GM19025 (cell line): Measurements from ENCODE around the gene NME8.
"Not testable (repeated sequence)": the region's sequence is repeated elsewhere in the genome, so short reads cannot be mapped to it uniquely, and the experiment has no call there.

Source experiments
- ATAC-seq: cut with Tn5 transposase; IDR thresholded peaks from one replicate; pipeline ENCODE4 v1.9.1; 2021; ENCODE audit warnings: mild to moderate bottlenecking, low read depth, moderate library complexity; ENCODE audit not compliant: unreplicated experiment

NME8 gene, protein sequence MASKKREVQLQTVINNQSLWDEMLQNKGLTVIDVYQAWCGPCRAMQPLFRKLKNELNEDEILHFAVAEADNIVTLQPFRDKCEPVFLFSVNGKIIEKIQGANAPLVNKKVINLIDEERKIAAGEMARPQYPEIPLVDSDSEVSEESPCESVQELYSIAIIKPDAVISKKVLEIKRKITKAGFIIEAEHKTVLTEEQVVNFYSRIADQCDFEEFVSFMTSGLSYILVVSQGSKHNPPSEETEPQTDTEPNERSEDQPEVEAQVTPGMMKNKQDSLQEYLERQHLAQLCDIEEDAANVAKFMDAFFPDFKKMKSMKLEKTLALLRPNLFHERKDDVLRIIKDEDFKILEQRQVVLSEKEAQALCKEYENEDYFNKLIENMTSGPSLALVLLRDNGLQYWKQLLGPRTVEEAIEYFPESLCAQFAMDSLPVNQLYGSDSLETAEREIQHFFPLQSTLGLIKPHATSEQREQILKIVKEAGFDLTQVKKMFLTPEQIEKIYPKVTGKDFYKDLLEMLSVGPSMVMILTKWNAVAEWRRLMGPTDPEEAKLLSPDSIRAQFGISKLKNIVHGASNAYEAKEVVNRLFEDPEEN

DNA sequence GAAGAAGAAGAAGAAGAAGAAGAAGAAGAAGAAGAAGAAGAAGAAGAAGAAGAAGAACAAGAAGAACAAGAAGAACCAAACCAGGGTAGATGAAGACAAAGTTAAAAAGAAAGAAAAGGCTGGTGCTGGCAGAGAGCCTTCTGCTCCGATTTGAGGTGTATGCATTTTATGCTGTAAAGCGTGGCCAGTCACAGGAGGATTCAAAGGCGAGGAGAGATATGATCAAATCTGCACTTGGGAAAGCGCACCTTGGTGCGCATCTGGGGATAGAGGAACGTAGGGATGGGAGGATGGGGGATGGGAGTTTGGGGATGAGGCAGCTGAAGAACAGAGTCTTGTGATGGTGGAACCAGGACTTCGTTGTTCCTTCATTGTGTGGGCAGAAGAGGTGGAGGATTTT lies at the start of gene NME8:
Gene NME8 (plus strand): TSS at position 301 of the 400 bp plus-strand sequence. CDS start 1,670 bp downstream, outside the sequence.
- no peak for ATAC-seq

DNA sequence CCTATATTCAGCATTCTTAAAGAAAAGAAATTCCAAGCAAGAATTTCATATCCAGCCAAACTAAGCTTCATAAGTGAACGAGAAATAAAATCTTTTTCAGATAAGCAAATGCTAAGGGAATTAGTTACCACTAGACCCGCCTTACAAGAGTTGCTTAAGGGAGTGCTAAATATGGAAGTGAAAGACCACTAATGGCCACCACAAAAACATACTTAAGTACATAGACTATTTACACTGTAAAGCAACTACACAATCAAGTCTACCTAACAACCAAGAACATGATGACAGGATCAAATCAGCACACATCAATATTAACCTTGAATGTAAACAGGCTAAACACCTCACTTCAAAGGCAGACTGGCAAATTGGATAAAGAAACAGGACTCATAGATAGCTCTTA lies 42.2 kb upstream of the NME8 start:
- no peak for ATAC-seq

DNA sequence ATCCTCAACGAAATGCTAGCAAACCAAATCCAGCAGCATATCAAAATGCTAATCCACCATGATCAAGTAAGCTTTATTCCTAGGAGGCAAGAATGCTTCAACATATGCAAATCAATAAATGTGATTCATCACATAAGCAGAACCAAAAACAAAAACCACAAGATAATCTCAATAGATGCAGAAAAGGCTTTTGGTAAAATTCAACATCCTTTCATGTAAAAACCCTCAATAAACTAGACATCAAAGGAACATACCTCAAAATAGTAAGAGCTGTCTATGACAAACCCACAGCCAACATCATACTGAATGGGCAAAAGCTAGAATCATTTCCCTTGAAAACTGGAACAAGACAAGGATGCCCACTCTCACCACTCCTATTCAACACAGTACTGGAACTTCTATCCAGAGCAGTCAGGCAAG lies 36.2 kb upstream of the NME8 start:
- ATAC-seq: not testable (repeated sequence)

DNA sequence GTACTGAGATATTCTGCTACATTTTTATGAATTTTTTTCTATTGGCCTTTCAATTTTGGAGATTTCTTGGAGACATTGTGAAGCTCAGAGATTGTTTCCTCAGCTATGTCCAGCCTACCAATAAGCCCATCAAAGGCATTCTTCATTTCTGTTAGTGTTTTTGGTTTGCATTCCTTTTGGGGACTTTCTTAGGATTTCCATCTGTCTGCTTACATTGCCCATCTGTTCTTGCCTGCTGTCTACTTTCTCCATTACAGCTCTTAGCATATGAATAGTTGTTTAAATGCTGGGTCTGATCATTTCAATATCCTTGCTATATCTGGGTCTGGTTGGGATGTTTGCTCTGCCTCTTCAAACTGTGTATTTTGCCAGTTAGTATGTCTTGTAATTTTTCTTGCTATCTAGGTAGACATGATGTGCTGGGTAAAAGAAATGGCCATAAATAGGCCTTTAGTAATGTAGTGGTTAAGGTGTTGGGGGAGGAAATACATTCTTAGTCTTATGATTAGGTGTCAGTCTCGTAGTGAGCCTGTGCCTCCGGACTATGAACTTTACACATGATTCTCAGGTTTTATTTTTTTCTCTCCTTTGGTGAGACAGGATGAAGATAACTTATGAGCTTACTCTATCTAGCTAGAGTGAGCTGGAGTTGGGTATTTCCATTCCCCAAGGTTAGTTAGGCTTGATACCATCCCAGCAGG lies 32.6 kb upstream of the NME8 start:
- ATAC-seq: peak; percentile 91

DNA sequence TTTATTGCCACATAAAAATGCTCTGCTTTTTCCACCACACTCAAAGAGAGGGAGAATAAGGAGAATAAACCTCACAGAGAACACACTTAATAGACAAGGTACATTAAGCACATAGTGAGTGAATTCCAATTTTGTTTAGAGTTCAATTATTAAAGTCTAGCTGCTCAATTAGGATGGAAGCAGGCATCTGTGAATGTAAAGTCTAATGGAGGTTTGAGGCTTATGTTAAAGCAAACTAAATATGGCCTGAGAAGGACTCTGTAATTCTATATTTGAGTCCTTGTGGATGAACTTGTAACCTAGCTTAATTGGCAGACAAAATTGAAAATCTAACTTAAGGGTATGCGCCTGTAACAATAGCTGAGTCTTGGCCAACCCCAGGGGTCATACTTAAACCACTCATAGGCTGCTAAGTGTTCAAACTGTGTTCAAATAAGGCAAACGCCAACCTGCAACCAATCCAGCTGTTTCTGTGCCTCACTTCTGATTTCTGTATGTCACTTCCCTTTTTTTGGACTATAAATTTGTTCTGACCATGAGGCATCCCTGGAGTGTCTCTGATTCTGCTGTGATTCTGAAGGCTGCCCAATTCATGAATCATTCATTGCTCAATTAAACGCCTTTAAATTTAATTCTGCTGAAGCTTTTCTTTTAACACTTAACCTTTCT lies 31.3 kb upstream of the NME8 start:
- ATAC-seq: no peak

DNA sequence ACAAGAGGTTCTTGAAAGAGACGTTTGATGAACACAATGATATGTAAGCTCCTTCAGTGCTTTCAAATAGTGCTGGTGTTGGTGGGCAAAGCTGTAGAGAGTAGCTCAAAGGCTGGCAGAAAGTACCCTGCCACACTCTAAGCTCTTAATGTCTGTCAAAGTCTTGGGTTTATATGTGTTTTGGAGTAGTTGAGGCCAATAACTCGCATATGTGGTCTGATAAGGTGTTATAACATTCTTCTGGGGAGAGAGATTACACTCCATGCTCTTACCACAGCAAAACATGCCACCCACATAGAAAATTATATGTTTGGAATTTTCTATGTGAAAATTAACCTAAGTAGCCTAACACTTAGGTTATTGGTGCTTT lies 30.8 kb upstream of the NME8 start:
- ATAC-seq: no peak

DNA sequence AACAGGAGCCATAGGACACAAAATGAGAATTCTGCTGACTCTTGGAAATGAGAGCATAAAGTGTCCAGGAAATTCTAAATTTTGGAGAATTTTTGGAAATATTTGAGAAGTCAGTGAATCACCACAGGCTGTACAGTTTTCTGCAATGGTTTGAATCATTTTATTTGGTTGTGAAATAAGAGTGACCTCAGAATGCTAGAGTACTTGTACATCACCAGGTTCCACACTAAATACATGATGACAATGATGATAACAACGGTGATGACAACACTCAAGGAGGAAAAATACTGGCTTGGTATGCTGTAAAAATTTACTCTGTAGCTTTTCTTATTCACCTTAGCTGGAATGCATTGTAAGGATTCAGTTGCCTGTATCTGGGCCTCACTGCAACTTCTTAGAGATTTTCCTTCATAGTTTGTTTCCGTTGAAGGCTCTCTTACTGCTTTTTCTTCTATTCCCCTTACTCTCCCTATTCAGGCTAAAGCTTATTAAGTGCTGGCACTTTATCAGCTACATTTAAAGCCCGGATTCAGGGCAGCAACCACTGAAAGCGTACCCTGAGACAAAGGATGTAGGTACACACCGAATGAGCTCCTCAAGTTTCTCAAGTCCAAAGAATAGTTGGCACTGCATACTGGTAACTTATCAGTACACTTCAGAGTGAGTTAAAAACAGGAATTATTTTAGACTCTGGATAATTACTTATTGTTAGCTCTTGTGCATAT lies 30.2 kb upstream of the NME8 start:
- no peak for ATAC-seq

DNA sequence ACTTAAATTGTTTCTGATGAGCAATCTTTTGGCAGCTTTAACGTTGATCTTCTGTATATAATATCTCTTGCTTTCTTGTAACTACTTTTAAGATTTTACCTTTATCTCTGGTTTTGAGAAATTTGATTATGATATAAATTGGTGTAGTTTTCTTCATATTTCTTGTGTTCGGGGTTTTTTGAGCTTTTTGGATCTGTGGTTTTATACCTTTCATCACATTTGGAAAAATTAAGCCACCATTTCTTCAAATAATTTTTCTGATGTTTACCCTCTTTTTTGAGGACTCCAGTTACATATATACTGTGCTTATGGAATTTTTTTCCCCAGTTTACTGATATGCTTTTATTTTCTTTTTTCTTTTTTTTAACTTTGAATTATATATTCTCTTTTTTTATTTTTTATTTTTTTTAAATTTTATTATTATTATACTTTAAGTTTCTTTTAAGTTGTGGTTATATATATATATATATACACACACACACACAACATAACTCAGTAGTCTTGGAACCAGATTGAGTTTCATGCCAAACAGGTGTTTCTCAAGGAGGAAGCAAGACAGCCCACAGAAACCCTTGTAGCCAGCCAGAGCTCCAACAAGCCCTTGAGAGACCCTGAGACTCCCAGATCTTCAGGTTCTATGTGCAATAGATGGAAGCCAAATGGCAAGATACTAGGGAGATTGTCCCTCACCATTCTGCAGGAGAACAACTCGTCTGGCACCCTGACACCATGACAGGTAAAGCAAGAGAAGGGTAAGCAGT lies 27.5 kb upstream of the NME8 start:
- no peak for ATAC-seq

DNA sequence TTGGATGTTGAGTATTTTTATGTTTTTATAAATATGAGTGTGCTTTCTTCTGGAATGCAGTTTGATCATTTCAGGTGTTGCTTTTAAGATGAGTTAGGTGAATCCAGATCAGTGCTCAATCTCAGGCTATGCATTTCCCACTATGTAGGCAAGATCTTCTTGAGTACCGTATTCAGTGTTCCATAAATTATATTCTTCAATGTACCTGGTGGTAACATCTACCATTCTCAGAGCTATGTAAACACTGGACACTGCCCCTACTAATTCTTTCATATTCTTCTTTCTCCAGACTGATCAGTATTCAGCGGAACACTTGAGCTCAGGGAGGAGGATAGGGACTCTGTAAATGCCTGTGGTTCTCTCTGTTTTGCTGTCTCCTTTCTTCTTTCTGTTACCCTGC lies 25.5 kb upstream of the NME8 start:
- ATAC-seq: no peak

DNA sequence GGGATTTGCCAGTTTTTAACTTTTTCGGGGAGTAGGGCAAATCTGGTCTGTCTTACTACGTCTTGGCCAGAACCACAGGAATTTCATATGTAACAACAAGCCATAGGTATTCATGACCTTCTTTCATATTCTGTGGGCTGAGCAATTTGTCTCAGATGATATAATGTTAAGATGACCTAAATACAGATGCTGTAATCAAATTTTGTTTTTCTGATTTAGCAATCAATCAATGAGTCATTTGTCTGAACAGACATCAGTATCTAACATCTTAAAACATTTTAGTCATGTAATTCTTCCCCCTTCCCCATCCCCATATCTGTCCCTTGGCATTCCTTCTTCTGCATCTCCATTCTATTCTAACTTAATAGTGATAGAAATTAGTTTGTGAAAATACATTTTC lies 24.8 kb upstream of the NME8 start:
- no peak for ATAC-seq

DNA sequence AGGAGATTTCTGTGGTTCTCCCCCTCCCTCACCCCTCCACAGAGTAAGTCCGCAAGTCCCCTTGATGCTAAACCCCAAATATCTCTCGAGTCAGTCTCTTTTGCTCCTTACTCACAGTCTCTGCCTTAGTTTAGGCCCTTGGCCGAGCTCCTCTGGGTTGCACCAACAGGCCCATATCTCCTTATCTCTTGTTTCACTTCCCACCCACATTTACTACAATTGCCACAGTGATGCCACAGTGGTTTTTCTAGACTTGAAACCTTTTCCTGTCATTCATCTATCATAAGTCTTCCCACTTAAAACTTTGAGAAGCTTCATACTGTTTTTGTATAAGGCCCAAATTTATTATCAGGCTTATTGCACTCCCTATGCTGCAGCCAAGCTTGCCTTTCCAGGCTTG lies 23.4 kb upstream of the NME8 start:
- ATAC-seq: no peak

DNA sequence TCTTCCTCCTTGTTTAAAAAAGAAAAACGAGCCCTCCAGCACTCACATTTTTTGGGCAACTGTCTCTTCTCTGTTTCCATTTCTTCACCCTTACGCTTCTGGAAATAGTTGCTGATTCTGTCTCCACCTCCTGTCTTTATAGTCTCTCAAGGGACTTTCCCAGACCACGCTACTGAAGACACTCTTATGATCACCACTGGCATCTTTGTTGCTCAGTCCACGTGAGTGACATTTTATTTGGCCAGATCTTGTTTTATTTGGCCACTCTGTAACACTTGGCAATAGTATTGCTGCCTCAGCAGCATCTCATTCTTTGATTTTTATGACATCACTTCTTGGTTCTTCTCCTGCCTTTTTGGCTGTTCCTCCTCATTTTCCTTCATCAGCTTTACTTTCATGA lies 21.6 kb upstream of the NME8 start:
- ATAC-seq: no peak

DNA sequence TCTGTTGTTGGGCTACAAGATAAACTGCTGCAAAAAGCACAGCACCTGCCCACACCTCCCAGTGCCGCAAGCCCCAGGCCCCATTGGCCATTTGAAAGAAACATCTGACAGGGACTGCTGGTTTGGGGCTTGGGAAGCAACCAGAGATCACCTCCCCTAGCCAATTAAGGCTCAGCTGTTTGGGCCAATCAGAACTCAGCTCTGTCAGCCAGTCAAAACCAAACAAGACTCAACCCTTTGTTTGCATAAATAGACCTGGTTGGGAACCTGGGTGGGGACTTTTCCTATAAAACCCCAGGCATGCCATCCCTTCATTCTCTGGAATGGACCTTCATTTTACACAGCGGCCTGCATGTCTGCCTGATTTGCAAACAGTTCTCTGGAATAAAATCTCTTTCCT lies 17.2 kb upstream of the NME8 start:
- ATAC-seq: no peak

DNA sequence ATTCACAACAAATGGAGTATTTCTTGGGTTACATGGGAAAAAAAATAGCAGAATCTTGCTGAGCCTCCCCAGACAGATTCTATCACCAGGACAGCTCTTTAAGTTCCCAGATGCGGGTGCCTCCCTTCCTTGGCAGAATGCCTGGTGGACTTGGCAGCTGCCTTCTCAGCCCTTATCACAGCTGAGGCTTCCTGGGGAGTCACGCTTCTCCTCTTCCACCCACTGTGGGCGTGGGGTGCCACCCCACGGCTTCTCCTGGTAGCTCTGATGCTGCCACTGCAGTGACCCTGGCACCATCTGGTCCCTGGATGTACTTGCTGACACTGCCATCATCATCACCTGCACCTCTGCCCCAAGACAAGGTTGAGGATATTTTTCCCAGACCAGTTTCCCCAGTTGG lies 16.2 kb upstream of the NME8 start:
- no peak for ATAC-seq

DNA sequence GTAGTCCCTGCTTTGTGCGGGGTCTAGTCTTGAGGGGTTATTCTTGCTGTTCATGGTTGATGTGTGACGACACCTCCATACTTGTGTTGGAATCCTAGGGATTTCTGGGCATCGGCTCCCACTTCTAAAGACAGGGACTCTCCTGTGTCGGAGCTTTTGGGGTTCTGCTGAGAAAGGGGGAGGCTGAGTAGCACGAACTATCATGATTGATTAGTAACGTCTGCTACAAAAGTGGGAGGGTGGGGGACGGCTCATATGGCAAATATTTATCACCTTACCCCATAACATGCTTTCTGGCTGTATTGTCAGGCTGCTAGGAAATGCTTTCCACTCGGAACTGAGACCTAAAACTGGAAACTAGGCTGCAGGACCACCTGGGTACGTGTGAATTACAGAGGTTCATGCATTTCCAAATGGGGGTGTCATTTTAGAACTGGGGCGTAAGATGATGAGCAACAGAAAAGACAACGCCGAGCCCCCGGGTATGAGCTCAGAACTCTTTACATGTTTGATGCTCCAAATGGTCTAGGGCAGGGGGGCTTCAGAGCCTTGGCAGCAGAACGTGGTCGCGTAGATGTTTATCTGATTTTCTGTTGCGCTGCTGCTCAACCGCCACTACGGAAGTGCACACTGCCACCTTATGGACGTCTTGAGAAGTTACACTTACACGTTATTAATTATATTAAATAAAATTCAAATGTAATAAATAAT lies 15.1 kb upstream of the NME8 start:
- ATAC-seq: no peak

DNA sequence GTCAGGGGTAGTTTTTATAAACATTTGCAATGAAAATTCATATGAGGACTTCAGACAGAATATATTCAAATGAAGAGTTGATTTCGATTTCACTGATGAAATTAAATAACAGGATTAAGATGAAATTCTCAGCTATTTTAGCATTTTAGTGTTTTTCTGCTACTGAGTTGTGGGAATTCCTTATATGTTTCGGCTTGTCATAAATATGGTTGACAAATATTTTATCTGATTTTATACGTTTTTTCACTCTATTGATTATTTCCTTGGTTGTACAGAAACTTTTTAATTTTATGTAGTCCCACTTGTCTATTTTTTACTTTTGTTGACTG lies 14.6 kb upstream of the NME8 start:
- no peak for ATAC-seq

DNA sequence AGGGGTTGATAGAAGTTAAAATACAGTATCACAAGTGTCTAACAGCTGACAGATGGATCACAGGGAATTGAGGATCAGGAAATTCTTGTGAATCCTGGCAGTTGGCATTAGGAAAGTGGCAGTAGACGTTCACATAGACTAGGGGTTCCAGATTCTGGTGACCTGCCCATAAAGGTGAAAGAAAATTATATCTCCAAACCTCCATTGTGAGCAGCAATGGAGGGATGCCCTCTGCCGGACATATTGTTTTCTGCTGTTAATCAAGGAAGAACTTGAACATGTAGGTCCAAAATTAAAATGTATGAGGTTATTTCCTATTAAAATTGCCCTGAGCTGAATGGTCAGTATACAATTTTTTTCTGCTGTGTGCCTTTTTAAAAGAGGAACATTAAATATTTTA lies 5.1 kb downstream of the NME8 start:
- ATAC-seq: no peak

DNA sequence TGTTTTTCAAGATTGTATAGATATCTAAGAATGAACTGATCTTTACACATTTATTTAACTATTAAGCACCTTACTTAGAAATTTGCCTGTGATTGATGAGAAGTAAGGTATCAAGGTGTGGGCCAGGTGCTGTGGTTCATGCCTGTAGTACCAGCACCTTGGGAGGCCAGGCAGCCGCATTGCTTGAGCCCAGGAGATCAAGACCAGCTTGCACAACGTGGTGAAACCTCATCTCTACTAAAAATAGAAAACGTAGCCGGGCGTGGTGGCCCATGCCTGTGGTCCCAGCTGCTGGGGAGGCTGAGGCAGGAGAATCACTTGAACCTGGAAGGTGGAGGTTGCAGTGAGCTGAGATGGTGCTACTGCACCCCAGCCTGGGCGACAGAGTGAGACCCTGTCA lies 33.7 kb downstream of the NME8 start:
- no peak for ATAC-seq

DNA sequence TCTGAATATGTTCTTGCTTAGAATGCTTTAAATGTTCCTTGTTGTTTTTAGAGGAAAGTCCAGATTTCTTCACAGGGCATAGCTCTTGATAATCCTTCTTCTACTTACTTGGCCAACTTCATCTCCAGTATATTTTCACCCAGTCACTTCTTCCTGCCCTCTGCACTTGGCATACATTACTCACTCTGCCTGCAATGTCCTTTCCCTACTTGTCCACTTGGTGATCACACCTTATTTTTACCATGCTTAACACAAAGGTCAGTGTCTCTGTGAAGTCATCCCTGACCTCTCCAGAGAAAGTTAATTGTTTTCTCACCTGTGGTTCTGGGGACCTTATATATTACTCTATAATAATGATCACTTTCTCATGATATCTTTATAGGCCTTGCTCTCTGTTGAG lies 45.0 kb downstream of the NME8 start:
- no peak for ATAC-seq
